GM19463 (cell line): ENCODE data around the gene HEXD.
"Not testable (repeated sequence)": the region's sequence is repeated elsewhere in the genome, so short reads cannot be mapped to it uniquely, and the experiment has no call there.

Experiments
- ATAC-seq: cut with Tn5 transposase; IDR thresholded peaks from one replicate; pipeline ENCODE4 v1.9.1; 2021; ENCODE audit warnings: mild to moderate bottlenecking, moderate library complexity; ENCODE audit not compliant: unreplicated experiment

Gene HEXD

GRCh38 chr17:82457073-82457928, 39.2 kb downstream of the HEXD start:
- no peak for ATAC-seq

DNA sequence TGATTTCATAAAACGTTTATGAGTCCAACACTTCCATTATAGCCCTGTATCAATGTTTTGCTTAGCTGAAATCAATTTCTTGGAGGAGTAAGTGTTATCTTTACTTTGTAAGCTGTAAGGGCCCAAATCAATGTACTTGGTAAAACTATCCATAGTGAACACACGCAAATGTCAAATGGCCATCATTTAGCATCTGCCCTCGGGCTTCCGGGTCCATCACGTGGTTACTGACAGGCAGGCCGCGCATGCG, 39.7 kb downstream of the HEXD start:
- no peak for ATAC-seq

GRCh38 chr17:82458179-82458884, 40.2 kb downstream of the HEXD start, which contains the start of gene NARF:
Gene NARF (plus strand): TSS chr17:82458741. CDS start chr17:82458804, 63 bp downstream.
- peak; percentile 95 for ATAC-seq

DNA sequence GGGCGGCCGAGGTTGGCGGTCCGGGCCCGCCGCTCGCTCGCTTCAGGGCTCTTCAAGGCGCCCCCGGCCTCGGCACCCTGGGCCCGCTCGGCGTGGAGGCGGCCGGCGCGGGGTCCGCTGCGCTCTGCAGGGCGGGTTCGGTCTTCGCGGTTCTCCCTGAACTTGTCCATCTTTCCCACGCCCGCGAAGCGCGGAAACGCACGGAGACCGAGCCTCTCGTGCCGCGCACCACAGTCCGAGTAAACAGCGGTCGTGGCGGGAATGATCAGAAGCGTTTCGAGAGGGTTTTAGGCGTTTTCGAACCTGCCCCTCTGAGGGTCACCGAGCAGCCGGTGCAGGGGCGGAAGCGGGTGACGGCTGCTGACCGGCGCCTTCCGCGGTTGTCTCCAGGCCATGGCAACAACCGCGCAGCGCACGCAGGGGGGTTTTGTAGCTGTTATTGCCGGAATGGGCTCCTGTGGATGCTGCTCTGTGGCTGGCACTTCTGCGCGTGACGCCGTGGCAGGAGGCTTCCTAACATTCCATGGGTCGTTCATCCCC, 40.8 kb downstream of the HEXD start:
- ATAC-seq = no peak

- not testable (repeated sequence) for ATAC-seq
Measured at GRCh38 chr17:82459936-82460335, 41.8 kb downstream of the HEXD start.

DNA sequence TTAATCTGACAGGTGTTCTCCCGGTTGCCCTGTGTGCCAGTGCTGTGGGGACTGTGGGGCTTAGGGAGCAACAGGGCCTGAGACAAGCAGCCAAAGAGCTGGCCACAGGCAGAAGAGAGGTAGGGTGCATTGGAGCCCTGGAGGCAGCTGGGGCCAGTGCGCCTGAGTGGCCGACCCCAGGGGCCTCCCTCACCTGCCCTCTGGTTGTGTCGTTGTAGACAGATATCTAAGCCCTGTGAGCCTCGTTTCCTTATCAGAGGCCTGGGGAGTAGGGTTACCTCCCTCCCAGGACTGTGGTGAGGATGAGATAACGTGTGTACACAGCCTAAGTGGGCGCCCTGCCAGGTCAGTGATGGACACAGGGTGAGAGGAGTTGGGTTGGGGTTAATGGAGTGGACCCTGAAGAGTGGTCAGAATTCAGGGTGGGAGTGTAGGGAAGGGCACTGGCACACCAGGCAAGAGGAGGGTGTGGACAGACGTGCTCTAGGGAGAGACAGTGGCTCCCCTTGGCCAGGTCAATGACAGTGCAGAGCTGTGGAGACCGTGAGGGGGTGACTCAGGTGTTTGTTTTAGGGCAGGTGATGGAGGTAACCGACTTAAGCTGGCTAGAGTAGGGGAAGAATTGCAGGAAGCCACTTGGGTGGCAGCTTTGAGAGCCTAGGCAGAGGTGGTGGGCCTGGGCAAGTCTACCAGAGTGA, 43.8 kb downstream of the HEXD start:
- no peak for ATAC-seq

- ATAC-seq = no peak
Measured at GRCh38 chr17:82463391-82463790, 45.2 kb downstream of the HEXD start.

DNA sequence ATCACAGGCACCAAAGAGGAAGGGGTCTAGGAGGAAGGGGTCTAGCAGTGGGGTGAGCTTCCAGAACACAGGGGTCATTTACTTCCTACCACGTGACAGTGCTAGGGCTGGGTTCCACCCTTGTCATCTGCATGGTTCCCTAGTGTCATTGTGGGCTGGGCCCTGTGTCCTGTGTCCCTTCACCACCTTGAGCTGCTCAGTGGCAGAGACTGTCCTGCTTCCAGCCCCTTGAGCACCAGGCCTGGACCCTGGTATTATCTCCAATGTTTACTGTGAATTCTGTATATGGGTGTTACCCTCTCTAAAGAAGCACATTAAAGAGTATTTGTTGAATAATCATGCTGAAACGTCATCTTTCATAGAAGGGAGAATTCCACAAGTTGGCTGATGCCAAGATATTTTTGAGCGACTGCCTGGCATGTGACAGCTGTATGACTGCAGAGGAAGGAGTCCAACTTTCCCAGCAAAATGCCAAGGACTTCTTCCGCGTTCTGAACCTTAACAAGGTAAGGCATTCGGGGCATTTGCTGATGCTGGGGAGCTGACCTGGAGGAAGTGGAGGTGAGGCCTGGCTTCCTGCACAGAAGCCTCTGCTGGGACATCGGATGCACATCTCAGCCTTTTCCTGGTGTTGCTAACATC, 45.9 kb downstream of the HEXD start:
- ATAC-seq = no peak

DNA sequence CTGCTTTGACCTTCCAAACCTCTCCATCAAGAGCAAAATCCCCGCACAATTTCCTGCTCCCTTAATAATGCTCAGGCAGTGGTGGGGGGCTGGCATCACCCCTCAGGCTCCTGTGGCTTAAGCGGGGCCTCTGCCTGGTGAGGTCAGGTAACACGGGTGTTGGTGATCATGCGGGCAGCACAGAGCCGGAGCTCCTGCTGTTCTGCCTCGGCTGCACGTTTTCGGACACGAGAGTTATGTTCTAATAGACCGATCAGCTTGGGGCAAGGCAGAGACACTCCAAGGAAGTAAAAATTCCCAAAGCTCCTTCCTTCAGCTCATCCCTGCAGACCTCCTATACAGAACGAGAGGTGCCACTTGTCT, 46.4 kb downstream of the HEXD start:
- no peak for ATAC-seq

DNA sequence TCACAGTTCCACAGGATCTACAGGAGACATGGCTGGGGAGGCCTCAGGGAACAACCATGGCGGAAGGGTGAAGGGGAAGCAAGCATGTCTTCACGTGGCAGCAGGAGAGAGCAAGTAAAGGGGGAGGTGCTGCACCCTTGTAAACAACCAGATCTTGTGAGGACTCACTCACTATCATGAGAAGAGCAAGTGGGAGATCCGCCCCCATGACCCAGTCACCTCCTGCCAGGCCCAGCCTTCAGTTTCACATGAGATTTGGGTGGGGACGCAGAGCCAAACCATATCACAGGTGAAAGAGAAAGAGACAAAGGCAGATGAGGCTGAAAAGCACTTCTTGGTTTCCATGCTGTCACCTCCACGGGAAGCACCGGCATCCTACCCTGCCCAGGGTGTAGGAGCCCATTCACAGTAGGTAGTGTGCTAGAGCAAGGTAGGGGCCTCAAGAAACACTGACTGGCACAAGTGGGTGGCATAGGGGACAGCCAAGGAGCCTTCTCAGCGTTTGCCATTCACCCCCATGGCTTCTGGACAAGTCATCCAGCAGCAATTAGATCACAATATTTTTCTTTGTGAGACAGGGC, 47.0 kb downstream of the HEXD start:
- ATAC-seq = no peak

DNA sequence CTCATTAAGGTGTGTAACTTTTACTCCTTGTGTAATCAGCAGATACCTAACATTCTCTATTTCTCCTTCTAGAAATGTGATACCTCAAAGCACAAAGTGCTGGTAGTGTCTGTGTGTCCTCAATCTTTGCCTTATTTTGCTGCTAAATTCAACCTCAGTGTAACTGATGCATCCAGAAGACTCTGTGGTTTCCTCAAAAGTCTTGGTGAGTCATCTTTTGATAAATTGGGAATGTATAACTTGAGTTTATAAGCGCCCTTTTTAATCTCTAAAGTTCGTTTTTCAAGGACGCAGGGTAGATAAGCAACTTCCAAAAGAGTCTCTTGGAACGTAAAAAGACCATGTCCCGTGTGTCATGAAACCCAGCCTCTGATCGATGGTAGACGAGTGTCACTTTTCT, 50.5 kb downstream of the HEXD start:
- ATAC-seq = no peak

GRCh38 chr17:82470065-82470464, 51.9 kb downstream of the HEXD start:
- ATAC-seq = no peak

DNA sequence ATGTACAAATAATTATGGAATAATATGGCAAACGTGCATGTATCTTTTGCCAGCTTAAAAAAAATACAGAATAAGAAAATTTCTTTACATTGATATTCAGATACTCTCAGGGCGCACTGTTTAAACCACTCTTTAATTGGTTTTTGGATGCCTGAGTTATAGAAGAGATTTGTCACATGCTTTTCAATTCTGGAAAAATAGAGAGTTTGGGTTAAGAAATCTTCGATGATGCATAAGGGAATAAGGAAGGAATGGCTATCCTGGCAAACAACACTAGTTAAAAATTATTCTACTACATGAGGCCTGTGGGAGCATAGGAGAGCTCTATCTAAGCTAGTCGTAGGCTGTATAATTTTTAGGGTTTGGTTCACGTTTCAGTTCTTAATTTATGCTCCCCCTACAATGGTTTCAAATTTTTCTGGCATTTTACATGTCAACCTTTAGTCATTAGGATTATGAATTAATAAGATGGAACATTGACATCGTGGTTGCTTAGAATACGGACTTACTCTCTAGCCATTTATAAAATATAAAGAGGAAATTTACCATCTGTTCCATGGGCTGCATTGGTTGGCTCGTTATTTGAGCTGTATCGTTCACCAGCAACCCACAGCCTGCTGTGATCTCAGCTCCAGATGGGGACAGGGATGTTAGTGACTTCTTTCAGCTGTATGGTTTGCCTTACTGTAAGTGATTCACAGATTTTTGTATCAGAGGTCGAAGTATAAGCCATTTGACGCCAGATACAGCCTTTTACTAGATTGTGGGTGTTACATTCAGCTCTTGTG, 56.3 kb downstream of the HEXD start:
- no peak for ATAC-seq

DNA sequence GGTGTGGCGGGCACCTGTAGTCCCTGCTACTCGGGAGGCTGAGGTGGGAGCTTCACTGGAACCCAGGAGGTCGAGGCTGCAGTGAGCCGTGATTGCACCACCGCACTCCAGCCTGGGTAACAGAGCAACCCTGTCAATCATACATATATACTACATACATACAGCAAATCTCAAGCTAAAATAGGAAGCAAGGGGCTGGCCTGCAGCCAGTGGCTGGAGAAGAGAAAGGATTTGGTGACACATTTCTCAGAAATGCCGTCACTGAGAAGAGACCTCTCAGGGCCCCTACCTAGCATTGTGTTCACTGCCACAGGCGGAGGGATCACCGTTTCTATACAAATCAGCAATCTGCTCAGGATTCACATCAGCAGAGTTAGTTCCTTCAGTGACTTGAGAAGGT, 57.3 kb downstream of the HEXD start:
- ATAC-seq = no peak

GRCh38 chr17:82477934-82478333, 59.8 kb downstream of the HEXD start:
- no peak for ATAC-seq

DNA sequence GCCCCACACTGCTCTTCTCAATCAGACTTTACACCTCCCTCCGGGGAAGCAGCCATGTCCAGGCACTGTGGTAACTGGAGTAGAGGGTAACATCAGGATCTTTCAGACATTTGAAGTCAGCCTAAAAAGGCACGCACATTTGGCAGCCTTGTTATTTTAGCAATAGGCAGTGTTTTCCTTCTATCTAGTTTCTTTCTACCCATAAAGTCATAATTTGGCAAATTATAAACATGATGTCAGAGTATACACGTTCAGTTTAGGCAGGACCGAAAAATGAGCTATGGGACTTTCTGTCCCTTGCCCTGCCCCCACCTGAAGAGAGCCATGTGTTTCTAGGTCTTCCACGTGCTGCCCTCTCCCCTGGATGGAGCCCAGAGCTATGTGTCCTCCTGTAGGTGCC, 61.5 kb downstream of the HEXD start:
- no peak for ATAC-seq

DNA sequence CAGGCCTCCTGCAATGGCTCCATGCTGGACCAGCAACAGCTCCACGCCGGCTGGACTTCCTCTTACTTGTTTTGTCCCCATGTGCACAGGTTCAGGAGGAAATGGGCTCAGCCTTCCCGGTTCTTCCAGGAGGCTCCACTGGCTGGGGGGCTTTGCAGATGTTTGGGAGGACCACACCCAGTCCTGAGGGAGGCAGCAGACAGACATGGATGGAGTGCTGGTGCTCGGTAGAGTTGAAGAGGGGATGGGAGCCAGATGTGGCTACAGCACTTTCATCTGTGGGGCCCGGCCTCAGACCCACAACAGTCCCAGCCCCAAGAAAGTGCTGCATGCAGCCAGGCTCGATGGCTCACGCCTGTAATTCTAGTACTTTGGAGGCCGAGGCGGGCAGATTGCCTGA, 62.2 kb downstream of the HEXD start:
- ATAC-seq = no peak

- no peak for ATAC-seq
Measured at GRCh38 chr17:82483204-82483660, 65.1 kb downstream of the HEXD start.

GRCh38 chr17:82483836-82484235, 65.7 kb downstream of the HEXD start:
- ATAC-seq = no peak
